Activated CD4-positive, alpha-beta T cell treated with anti-CD3 and anti-CD28 coated beads for 36 hours (primary cell): ENCODE measurements around the gene DDHD1. TPM values are rescaled to one million over a fixed set of nuclear protein-coding genes. Genes with fewer than 3 reads are reported as not detected.

Experiments used
- ATAC-seq: fragments of 200-7000 bp; cut with Tn5 transposase; one replicate; pipeline ENCODE4 v1.10.0; 2021; ENCODE audit warnings: mild to moderate bottlenecking, moderate library complexity
- CTCF ChIA-PET: fragments of 350-600 bp; sonication (Branson Sonifier 250); formaldehyde crosslinking; loops from one replicate; lab custom pipeline; 2021; ENCODE audit warnings: antibody characterized with exemption; lab: Charles Lee
- POLR2A ChIA-PET: fragments of 350-600 bp; sonication (Branson Sonifier 250); formaldehyde crosslinking; loops from one replicate; lab custom pipeline; 2021; ENCODE audit warnings: antibody characterized with exemption, inconsistent platforms; lab: Charles Lee
- DNase-seq: peaks from one replicate; pipeline ENCODE4 v3.0.0-alpha.2; 2020
- H3K27ac Mint-ChIP-seq: one replicate; pipeline ENCODE4 v1.8.0; 2021; ENCODE audit warnings: mixed read lengths
- H3K27me3 Mint-ChIP-seq: one replicate; pipeline ENCODE4 v1.8.0; 2021; ENCODE audit warnings: mixed read lengths
- H3K36me3 Mint-ChIP-seq: one replicate; pipeline ENCODE4 v1.8.0; 2021; ENCODE audit warnings: low read depth, mixed read lengths
- H3K4me1 Mint-ChIP-seq: one replicate; pipeline ENCODE4 v1.8.0; 2021; ENCODE audit warnings: mixed read lengths
- H3K4me3 Mint-ChIP-seq: one replicate; pipeline ENCODE4 v1.8.0; 2021; ENCODE audit warnings: mild to moderate bottlenecking, moderate library complexity, mixed read lengths
- H3K9me3 Mint-ChIP-seq: one replicate; pipeline ENCODE4 v1.8.0; 2021; ENCODE audit warnings: low read depth, mixed read lengths
- intact Hi-C, 2 experiments: fragments of 100-400 bp; cut with DNase I in 1 of 2; cut with micrococcal nuclease in 1 of 2; formaldehyde crosslinking; loops; one replicate each; pipeline versions ENCODE4 v1.14.2 to v1.15.1; 2022 to 2024; cut with DNase I, micrococcal nuclease
- total RNA-seq, 2 experiments: library from RNA; stranded (reverse); gene quantifications; one replicate each; pipeline ENCODE4 v1.2.3, GENCODE V29; 2021

The DDHD1 gene
- total RNA-seq, 2 experiments from 2014 or later = 34.7 to 36.2 TPM

- ChIA-PET CTCF (no interaction called here), POLR2A (no interaction called here)
- intact Hi-C loops = no loop called here
- Mint-ChIP-seq H3K36me3 (no peaks in the 10 kb centered on the region), H3K27ac (no peak overlapping the region), H3K27me3 (peaks cover 6% of the 10 kb centered on the region), H3K9me3 (no peaks in the 10 kb centered on the region), H3K4me3 (no peak overlapping the region), H3K4me1 (no peaks in the 10 kb centered on the region)
- ATAC-seq (no peak), DNase-seq (no peak)
Observed at GRCh38 chr14:53010193-53011040, 142.7 kb downstream of the DDHD1 start.

GRCh38 chr14:53006931-53007562 is 146.1 kb downstream of the DDHD1 start:
- ATAC-seq = no peak
- H3K27me3 Mint-ChIP-seq = no peaks in the 10 kb centered on the region
- CTCF ChIA-PET = interaction anchor here (0.6 kb wide), 1 partner anchor 115 kb away, joined by 3 read pairs; no protein-coding TSS in a partner anchor
- no peaks in the 10 kb centered on the region for H3K4me1 Mint-ChIP-seq
- no peak overlapping the region for H3K27ac Mint-ChIP-seq
- no peaks in the 10 kb centered on the region for H3K36me3 Mint-ChIP-seq
- intact Hi-C loops = no loop called here
- DNase-seq = no peak
- POLR2A ChIA-PET = no interaction called here
- H3K9me3 Mint-ChIP-seq = no peaks in the 10 kb centered on the region
- H3K4me3 Mint-ChIP-seq = no peak overlapping the region

GRCh38 chr14:53004976-53005375 is 148.1 kb downstream of the DDHD1 start:
- no peak for DNase-seq
- Mint-ChIP-seq H3K27ac (no peak overlapping the region), H3K27me3 (no peaks in the 10 kb centered on the region), H3K4me3 (no peak overlapping the region), H3K36me3 (no peaks in the 10 kb centered on the region), H3K9me3 (no peaks in the 10 kb centered on the region), H3K4me1 (no peaks in the 10 kb centered on the region)
- POLR2A ChIA-PET = no interaction called here
- CTCF ChIA-PET = no interaction called here
- intact Hi-C loops = no loop called here
- no peak for ATAC-seq

- intact Hi-C loops = no loop called here
- H3K4me1 Mint-ChIP-seq = no peaks in the 10 kb centered on the region
- POLR2A ChIA-PET = no interaction called here
- no peaks in the 10 kb centered on the region for H3K36me3 Mint-ChIP-seq
- no peaks in the 10 kb centered on the region for H3K27me3 Mint-ChIP-seq
- ATAC-seq (no peak), DNase-seq (no peak)
- H3K4me3 Mint-ChIP-seq = no peak overlapping the region
- no peaks in the 10 kb centered on the region for H3K9me3 Mint-ChIP-seq
- no peak overlapping the region for H3K27ac Mint-ChIP-seq
- CTCF ChIA-PET = interaction anchor here (1.0 kb wide), 1 partner anchor 30 kb away, joined by 3 read pairs; no protein-coding TSS in a partner anchor
Observed at GRCh38 chr14:53003776-53004175, 149.3 kb downstream of the DDHD1 start.

- DNase-seq = no peak
- ChIA-PET CTCF (interaction anchor here (0.6 to 0.7 kb wide), 2 partner anchors 67 to 310 kb away, joined by 3 read pairs; no protein-coding TSS in a partner anchor), POLR2A (no interaction called here)
- Mint-ChIP-seq H3K27me3 (no peaks in the 10 kb centered on the region), H3K36me3 (no peaks in the 10 kb centered on the region), H3K27ac (no peak overlapping the region), H3K4me1 (no peaks in the 10 kb centered on the region), H3K4me3 (no peak overlapping the region), H3K9me3 (no peaks in the 10 kb centered on the region)
- ATAC-seq = no peak
- intact Hi-C loops = no loop called here
Observed at GRCh38 chr14:53002576-53002975, 150.5 kb downstream of the DDHD1 start.

- no peak overlapping the region for H3K4me3 Mint-ChIP-seq
- ChIA-PET CTCF (interaction anchor here (0.6 kb wide), 1 partner anchor 310 kb away, joined by 3 read pairs; no protein-coding TSS in a partner anchor), POLR2A (no interaction called here)
- DNase-seq (no peak), ATAC-seq (no peak)
- intact Hi-C loops = no loop called here
- no peaks in the 10 kb centered on the region for H3K4me1 Mint-ChIP-seq
- no peaks in the 10 kb centered on the region for H3K36me3 Mint-ChIP-seq
- H3K27ac Mint-ChIP-seq = no peak overlapping the region
- H3K27me3 Mint-ChIP-seq = no peaks in the 10 kb centered on the region
- H3K9me3 Mint-ChIP-seq = no peaks in the 10 kb centered on the region
Observed at GRCh38 chr14:53001787-53002378, 151.2 kb downstream of the DDHD1 start.

GRCh38 chr14:52998376-52999015 is 154.6 kb downstream of the DDHD1 start:
- Mint-ChIP-seq H3K4me1 (no peaks in the 10 kb centered on the region), H3K36me3 (no peaks in the 10 kb centered on the region), H3K27me3 (peaks cover 2% of the 10 kb centered on the region), H3K27ac (no peak overlapping the region), H3K4me3 (no peak overlapping the region), H3K9me3 (no peaks in the 10 kb centered on the region)
- ChIA-PET POLR2A (no interaction called here), CTCF (no interaction called here)
- intact Hi-C loops = no loop called here
- DNase-seq = no peak
- ATAC-seq = no peak

GRCh38 chr14:52996493-52996892 is 156.6 kb downstream of the DDHD1 start:
- ATAC-seq = no peak
- Mint-ChIP-seq H3K9me3 (no peaks in the 10 kb centered on the region), H3K4me1 (no peaks in the 10 kb centered on the region), H3K36me3 (no peaks in the 10 kb centered on the region), H3K27ac (no peak overlapping the region), H3K27me3 (peaks cover 2% of the 10 kb centered on the region), H3K4me3 (no peak overlapping the region)
- DNase-seq = no peak
- ChIA-PET POLR2A (interaction anchor here (0.6 kb wide), 1 partner anchor 187 kb away, joined by 3 read pairs; no protein-coding TSS in a partner anchor), CTCF (no interaction called here)
- intact Hi-C loops = no loop called here

- CTCF ChIA-PET = no interaction called here
- POLR2A ChIA-PET = interaction anchor here (0.6 kb wide), 1 partner anchor 187 kb away, joined by 3 read pairs; no protein-coding TSS in a partner anchor
- Mint-ChIP-seq H3K27me3 (peaks cover 4% of the 10 kb centered on the region), H3K4me1 (no peaks in the 10 kb centered on the region), H3K4me3 (no peak overlapping the region), H3K27ac (no peak overlapping the region), H3K36me3 (no peaks in the 10 kb centered on the region), H3K9me3 (no peaks in the 10 kb centered on the region)
- ATAC-seq (no peak), DNase-seq (no peak)
- intact Hi-C loops = no loop called here
Observed at GRCh38 chr14:52995998-52996397, 157.1 kb downstream of the DDHD1 start.

- intact Hi-C loops = no loop called here
- no peaks in the 10 kb centered on the region for H3K4me1 Mint-ChIP-seq
- CTCF ChIA-PET = no interaction called here
- ATAC-seq (no peak), DNase-seq (no peak)
- no peak overlapping the region for H3K27ac Mint-ChIP-seq
- no peak overlapping the region for H3K4me3 Mint-ChIP-seq
- no peaks in the 10 kb centered on the region for H3K9me3 Mint-ChIP-seq
- no peaks in the 10 kb centered on the region for H3K36me3 Mint-ChIP-seq
- H3K27me3 Mint-ChIP-seq = peaks cover 4% of the 10 kb centered on the region
- POLR2A ChIA-PET = no interaction called here
Observed at GRCh38 chr14:52992236-52992870, 160.8 kb downstream of the DDHD1 start.

- Mint-ChIP-seq H3K9me3 (no peaks in the 10 kb centered on the region), H3K27me3 (peaks cover 5% of the 10 kb centered on the region), H3K27ac (no peak overlapping the region), H3K4me3 (no peak overlapping the region), H3K4me1 (no peaks in the 10 kb centered on the region), H3K36me3 (no peaks in the 10 kb centered on the region)
- DNase-seq (no peak), ATAC-seq (no peak)
- CTCF ChIA-PET = interaction anchor here (0.6 kb wide), 1 partner anchor 26 kb away, joined by 3 read pairs; no protein-coding TSS in a partner anchor
- POLR2A ChIA-PET = no interaction called here
- intact Hi-C loops = no loop called here
Observed at GRCh38 chr14:52988139-52988538, 165.0 kb downstream of the DDHD1 start.
